Sigmoid colon (tissue), 7 donors: ENCODE data around the gene ADSL. TPM values are rescaled to one million over a fixed set of nuclear protein-coding genes. Genes with fewer than 3 reads are reported as not detected.
A peak's percentile ranks its signal among the peaks of the same experiment; 100 is the strongest.

Experiments
- DNase-seq: peaks from one replicate; pipeline ENCODE4 v3.0.0-alpha.2; 2019
- H3K27ac ChIP-seq, 4 donors: fragments of 200-600 bp; sonication (generic); one replicate each; pipeline ENCODE4 v1.5.1; 2016 to 2019; ENCODE audit warnings: mild to moderate bottlenecking in 1 of 4
- H3K27me3 ChIP-seq, 3 donors: fragments of 200-600 bp; sonication (generic); one replicate each; pipeline ENCODE4 v1.5.1; 2019; ENCODE audit warnings: mild to moderate bottlenecking in 1 of 3
- H3K36me3 ChIP-seq, 4 donors: fragments of 200-600 bp; sonication (generic); one replicate each; pipeline ENCODE4 v1.5.1; 2016 to 2019
- H3K4me1 ChIP-seq, 4 donors: fragments of 200-600 bp; sonication (generic); one replicate each; pipeline ENCODE4 v1.5.1; 2017 to 2019
- H3K4me3 ChIP-seq, 4 donors: fragments of 200-600 bp; sonication (generic); one replicate each; pipeline ENCODE4 v1.5.1; 2017 to 2019; ENCODE audit warnings: mild to moderate bottlenecking in 2 of 4, moderate library complexity in 1 of 4
- H3K9me3 ChIP-seq, 4 donors: fragments of 200-600 bp in 3 of 4; sonication (generic) in 3 of 4; one replicate each; pipeline versions ENCODE4 v1.5.1 to v1.6.1; 2013 to 2019
- EP300 ChIP-seq, 4 donors: sonication (generic); formaldehyde crosslinking; IDR thresholded peaks; one replicate each; pipeline ENCODE4 v1.6.1; 2017; ENCODE audit warnings: antibody characterized with exemption in 4 of 4
- POLR2A ChIP-seq, 2 donors: fragments of 450-650 bp; IDR thresholded peaks; one replicate each; pipeline ENCODE4 v1.6.1; 2016; ENCODE audit warnings: antibody characterized with exemption in 2 of 2, mild to moderate bottlenecking in 2 of 2, moderate library complexity in 2 of 2
- POLR2AphosphoS5 ChIP-seq, 4 donors: sonication (generic); formaldehyde crosslinking; IDR thresholded peaks; one replicate each; pipeline ENCODE4 v1.6.1; 2017; ENCODE audit warnings: antibody characterized with exemption in 4 of 4
- WGBS, 2 donors: extraction: QIAGEN DNeasy Blood & Tissue Kit; methylation state at CpG; one replicate each; pipeline ENCODE4 v1.1.7; 2013; 5-methylcytosine and 5-hydroxymethylcytosine counted together
- intact Hi-C: fragments of 100-400 bp; cut with DNase I; formaldehyde crosslinking; loops from one replicate; pipeline ENCODE4 v1.15.1; 2023
- polyA plus RNA-seq, 3 donors: library from polyadenylated mRNA; stranded (reverse); fragments of 200-250 nt; gene quantifications; one replicate each; pipeline ENCODE4 v1.2.3, GENCODE V29; 2013
- total RNA-seq, 4 donors: library from RNA; depleted of rRNA; stranded (reverse); fragments of >200 nt; gene quantifications; one replicate each; pipeline ENCODE4 v1.1.0, GENCODE V29; 2016
- TF ChIP-seq, protein P1 (sequence below), 4 experiments: fragments of 450-650 bp in 3 of 4; fragments of 200-600 bp in 1 of 4; IDR thresholded peaks; one replicate each; pipeline ENCODE4 v1.5.1; 2016 to 2019; ENCODE audit warnings: antibody characterized with exemption in 4 of 4, mild to moderate bottlenecking in 3 of 4, moderate library complexity in 2 of 4
- donor health status: healthy with polysubstance abuse.
- donor health status: Bipolar disorder and iron deficiency.
- donor health status: healthy.

ADSL gene
- total and polyA plus RNA-seq, 7 donors = 34.0 to 469 (median 86.7) TPM

DNA sequence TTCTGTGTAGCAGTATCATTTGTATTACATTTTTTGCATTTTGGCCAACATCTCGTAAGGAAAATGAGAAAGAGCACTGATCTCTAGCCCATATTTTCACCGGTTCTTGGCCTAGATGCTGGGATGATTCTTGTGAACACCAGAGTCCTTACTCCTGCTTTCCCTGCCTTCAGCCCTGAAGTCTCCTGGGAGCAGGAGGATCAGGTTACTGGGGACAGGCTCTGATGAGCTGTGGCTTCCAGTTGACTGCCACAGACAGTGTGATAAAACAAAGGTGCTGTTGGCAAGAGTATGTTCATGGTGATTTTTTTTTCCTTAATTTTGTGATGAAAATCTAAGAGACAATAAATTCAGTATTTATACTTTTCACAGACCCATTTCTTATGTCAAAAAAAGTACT, 34.2 kb upstream of the ADSL start:
- no peaks in the 10 kb centered on the region for H3K9me3 ChIP-seq
- TF ChIP-seq, protein P1, sequence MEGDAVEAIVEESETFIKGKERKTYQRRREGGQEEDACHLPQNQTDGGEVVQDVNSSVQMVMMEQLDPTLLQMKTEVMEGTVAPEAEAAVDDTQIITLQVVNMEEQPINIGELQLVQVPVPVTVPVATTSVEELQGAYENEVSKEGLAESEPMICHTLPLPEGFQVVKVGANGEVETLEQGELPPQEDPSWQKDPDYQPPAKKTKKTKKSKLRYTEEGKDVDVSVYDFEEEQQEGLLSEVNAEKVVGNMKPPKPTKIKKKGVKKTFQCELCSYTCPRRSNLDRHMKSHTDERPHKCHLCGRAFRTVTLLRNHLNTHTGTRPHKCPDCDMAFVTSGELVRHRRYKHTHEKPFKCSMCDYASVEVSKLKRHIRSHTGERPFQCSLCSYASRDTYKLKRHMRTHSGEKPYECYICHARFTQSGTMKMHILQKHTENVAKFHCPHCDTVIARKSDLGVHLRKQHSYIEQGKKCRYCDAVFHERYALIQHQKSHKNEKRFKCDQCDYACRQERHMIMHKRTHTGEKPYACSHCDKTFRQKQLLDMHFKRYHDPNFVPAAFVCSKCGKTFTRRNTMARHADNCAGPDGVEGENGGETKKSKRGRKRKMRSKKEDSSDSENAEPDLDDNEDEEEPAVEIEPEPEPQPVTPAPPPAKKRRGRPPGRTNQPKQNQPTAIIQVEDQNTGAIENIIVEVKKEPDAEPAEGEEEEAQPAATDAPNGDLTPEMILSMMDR (IDR thresholded peaks at IDR 0.05) = no peak
- TF ChIP-seq POLR2AphosphoS5 (IDR thresholded peaks at IDR 0.05) = no peak
- TF ChIP-seq POLR2A (IDR thresholded peaks at IDR 0.05) = no peak
- TF ChIP-seq EP300 (IDR thresholded peaks at IDR 0.05) = no peak
- H3K27me3 ChIP-seq = no peaks in the 10 kb centered on the region
- intact Hi-C loops = no loop called here
- peaks cover 35 to 80% (median 46%) of the 10 kb centered on the region in 4 donors for H3K36me3 ChIP-seq
- no peak overlapping the region for H3K4me3 ChIP-seq
- DNase-seq = no peak
- H3K4me1 ChIP-seq = peaks cover 0 to 37% (median 33%) of the 10 kb centered on the region in 4 donors
- 85 to 95% methylated on average over 2 of the region's 2 CpGs for WGBS, 2 donors
- peak overlapping the region in 3 of 4 donors; percentile 74 to 77 (median 77) for H3K27ac ChIP-seq

DNA sequence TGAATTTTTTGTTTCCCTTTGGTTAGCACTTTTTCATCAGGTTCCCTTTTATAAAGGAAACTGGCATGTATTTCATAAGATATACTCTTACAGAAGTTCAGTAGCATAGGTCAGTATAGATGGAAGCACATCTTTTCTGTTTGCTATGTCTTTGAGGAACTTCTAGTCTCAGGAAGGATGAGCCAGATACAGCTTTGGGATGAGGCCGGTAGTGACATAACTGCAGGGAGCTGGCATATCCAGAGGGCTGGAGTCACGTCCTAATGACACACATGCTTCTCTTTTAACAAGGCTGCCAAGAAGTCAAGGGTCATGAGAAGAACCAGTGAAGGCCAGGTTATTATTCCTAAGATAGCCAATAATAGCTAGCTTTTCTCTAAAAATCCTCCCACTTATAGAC, 33.3 kb upstream of the ADSL start:
- Histone ChIP-seq H3K27me3 (no peaks in the 10 kb centered on the region), H3K4me3 (no peak overlapping the region), H3K9me3 (no peaks in the 10 kb centered on the region), H3K4me1 (peaks cover 0 to 28% (median 25%) of the 10 kb centered on the region in 4 donors), H3K36me3 (peaks cover 38 to 83% (median 54%) of the 10 kb centered on the region in 4 donors), H3K27ac (no peak overlapping the region)
- WGBS, 2 donors = 77 to 82% methylated on average over 2 of the region's 2 CpGs
- TF ChIP-seq, protein P1 (IDR thresholded peaks at IDR 0.05) = no peak
- TF ChIP-seq EP300 (IDR thresholded peaks at IDR 0.05) (no peak), POLR2AphosphoS5 (IDR thresholded peaks at IDR 0.05) (no peak), POLR2A (IDR thresholded peaks at IDR 0.05) (no peak)
- no peak for DNase-seq
- intact Hi-C loops = no loop called here

DNA sequence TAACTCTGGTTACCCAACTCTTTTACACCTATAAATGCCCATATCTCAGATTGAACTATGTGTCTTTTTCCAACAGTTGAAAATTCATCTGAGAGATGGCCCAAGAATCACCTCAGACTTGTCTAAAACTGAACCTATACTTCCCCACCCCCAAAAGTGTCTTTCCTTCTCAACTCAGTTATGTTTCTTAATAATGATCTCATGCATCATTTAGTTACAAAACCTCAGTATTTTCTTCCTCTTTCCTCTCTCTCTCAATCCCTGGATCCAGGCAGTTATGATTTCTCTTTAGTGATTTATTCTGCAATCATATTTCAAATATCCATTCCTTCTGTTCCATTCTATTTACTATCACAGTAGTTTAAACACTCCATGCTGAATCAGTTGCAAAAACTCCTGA, 32.3 kb upstream of the ADSL start:
- Histone ChIP-seq H3K36me3 (peaks cover 38 to 83% (median 54%) of the 10 kb centered on the region in 4 donors), H3K27ac (no peak overlapping the region), H3K27me3 (no peaks in the 10 kb centered on the region), H3K9me3 (no peaks in the 10 kb centered on the region), H3K4me1 (peaks cover 0 to 22% (median 21%) of the 10 kb centered on the region in 4 donors), H3K4me3 (no peak overlapping the region)
- DNase-seq = no peak
- TF ChIP-seq POLR2AphosphoS5 (IDR thresholded peaks at IDR 0.05) (no peak), POLR2A (IDR thresholded peaks at IDR 0.05) (no peak)
- TF ChIP-seq, protein P1 (IDR thresholded peaks at IDR 0.05) = no peak
- intact Hi-C loops = no loop called here

DNA sequence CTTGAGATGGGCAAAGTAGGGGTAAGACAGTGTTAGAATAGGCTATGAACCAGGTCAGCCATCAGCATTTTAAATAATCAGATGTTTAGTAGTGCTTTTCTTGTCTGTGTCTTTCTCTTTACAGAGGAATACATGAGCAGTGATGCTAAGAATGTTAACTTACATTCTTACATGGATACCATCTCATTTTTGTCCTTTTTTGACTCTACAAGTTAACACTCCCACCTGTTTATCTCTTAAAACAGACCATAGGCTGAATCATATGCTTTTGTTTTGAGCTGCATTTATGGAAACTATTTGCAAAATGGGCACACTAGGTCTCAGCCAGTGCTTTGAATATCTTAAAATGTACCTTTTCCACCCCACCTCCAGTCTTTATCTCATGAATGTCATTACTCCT, 25.6 kb upstream of the ADSL start:
- H3K4me3 ChIP-seq = no peak overlapping the region
- peaks cover 0 to 20% (median 12%) of the 10 kb centered on the region in 4 donors for H3K4me1 ChIP-seq
- H3K27ac ChIP-seq = no peak overlapping the region
- TF ChIP-seq POLR2A (IDR thresholded peaks at IDR 0.05) (no peak), EP300 (IDR thresholded peaks at IDR 0.05) (no peak), POLR2AphosphoS5 (IDR thresholded peaks at IDR 0.05) (no peak)
- TF ChIP-seq, protein P1 (IDR thresholded peaks at IDR 0.05) = no peak
- H3K27me3 ChIP-seq = no peaks in the 10 kb centered on the region
- DNase-seq = no peak
- intact Hi-C loops = no loop called here
- H3K9me3 ChIP-seq = no peaks in the 10 kb centered on the region
- peaks cover 28 to 76% (median 46%) of the 10 kb centered on the region in 4 donors for H3K36me3 ChIP-seq

DNA sequence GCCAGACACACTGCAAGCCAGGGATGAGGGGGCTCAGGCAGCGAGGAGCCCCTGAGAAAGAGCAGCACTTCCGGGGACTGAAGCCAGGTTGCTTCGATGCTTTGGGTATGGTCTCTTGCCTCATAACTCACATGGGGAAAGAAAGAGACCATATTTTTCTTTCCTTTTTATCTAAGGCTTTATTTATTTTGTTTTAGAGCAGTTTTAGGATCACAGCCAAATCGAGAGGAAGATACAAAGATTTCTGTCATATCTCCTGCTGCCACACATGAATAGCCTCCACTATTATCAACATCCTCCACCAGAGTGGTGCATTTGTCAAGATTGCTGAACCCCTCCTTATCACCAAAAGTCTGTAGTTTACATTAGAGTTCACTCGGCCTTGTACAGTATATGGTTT, 24.3 kb upstream of the ADSL start:
- Histone ChIP-seq H3K9me3 (no peaks in the 10 kb centered on the region), H3K4me3 (no peak overlapping the region), H3K27ac (no peak overlapping the region), H3K4me1 (peaks cover 0 to 20% (median 13%) of the 10 kb centered on the region in 4 donors), H3K27me3 (no peaks in the 10 kb centered on the region), H3K36me3 (peaks cover 16 to 62% (median 35%) of the 10 kb centered on the region in 4 donors)
- WGBS, 2 donors = 83 to 87% methylated on average over 5 of the region's 5 CpGs
- intact Hi-C loops = no loop called here
- TF ChIP-seq POLR2A (IDR thresholded peaks at IDR 0.05) (no peak), POLR2AphosphoS5 (IDR thresholded peaks at IDR 0.05) (no peak), EP300 (IDR thresholded peaks at IDR 0.05) (no peak)
- TF ChIP-seq, protein P1 (IDR thresholded peaks at IDR 0.05) = no peak
- DNase-seq = no peak
